CD4-positive, alpha-beta T cell (primary cell): Measurements from ENCODE around the gene REG3A. TPM values are rescaled to one million over a fixed set of nuclear protein-coding genes. Genes with fewer than 3 reads are reported as not detected.

Experiments used
- ATAC-seq: fragments of 200-7000 bp; cut with Tn5 transposase; one replicate; pipeline ENCODE4 v1.10.0; 2022; ENCODE audit warnings: mild to moderate bottlenecking; ENCODE audit not compliant: poor library complexity
- CTCF ChIA-PET: fragments of 350-600 bp; sonication (Branson Sonifier 250); formaldehyde crosslinking; loops from one replicate; lab custom pipeline; 2021; ENCODE audit warnings: antibody characterized with exemption, inconsistent platforms; lab: Charles Lee
- POLR2A ChIA-PET: fragments of 350-600 bp; sonication (Branson Sonifier 250); formaldehyde crosslinking; loops from one replicate; lab custom pipeline; 2021; ENCODE audit warnings: antibody characterized with exemption, inconsistent platforms; lab: Charles Lee
- DNase-seq, 14 experiments: peaks; one replicate each; pipeline ENCODE4 v3.0.0-alpha.2; 2013 to 2020; ENCODE audit warnings: mixed read lengths in 2 of 14
- H3K27ac ChIP-seq, 2 donors: one replicate each; pipeline versions ENCODE4 v1.5.1 to v1.7.0; 2013; ENCODE audit warnings: low read length in 2 of 2, low read depth in 1 of 2, mild to moderate bottlenecking in 1 of 2
- H3K27me3 ChIP-seq, 2 experiments: 1 replicate in 1 of 2; 2 replicates in 1 of 2; pipeline versions ENCODE4 v1.6.1 to v1.7.0; 2013; ENCODE audit warnings: low read length in 2 of 2, control low read depth in 1 of 2, mild to moderate bottlenecking in 1 of 2, moderate library complexity in 1 of 2; ENCODE audit not compliant: insufficient read depth in 2 of 2, control insufficient read depth in 1 of 2
- H3K36me3 ChIP-seq: one replicate; pipeline ENCODE4 v1.6.1; 2013; ENCODE audit warnings: low read length, control low read depth; ENCODE audit not compliant: insufficient read depth
- H3K4me1 ChIP-seq: one replicate; pipeline ENCODE4 v1.6.1; 2013; ENCODE audit warnings: low read length, control low read depth; ENCODE audit not compliant: insufficient read depth
- H3K4me3 ChIP-seq: one replicate; pipeline ENCODE4 v1.5.1; 2013; ENCODE audit warnings: mild to moderate bottlenecking, low read length, moderate library complexity
- H3K9me3 ChIP-seq, 2 experiments: 1 replicate in 1 of 2; 2 replicates in 1 of 2; pipeline versions ENCODE4 v1.6.1 to v1.7.0; 2013; ENCODE audit warnings: low read length in 2 of 2, mild to moderate bottlenecking in 2 of 2, control low read depth in 1 of 2, moderate library complexity in 1 of 2; ENCODE audit not compliant: control insufficient read depth in 1 of 2, insufficient read depth in 1 of 2
- H3K27ac Mint-ChIP-seq: one replicate; pipeline ENCODE4 v1.8.0; 2020; ENCODE audit warnings: mixed read lengths
- H3K27me3 Mint-ChIP-seq: one replicate; pipeline ENCODE4 v1.8.0; 2021; ENCODE audit warnings: mixed read lengths
- H3K36me3 Mint-ChIP-seq: one replicate; pipeline ENCODE4 v1.8.0; 2021; ENCODE audit warnings: low read depth, mixed read lengths
- H3K4me1 Mint-ChIP-seq: one replicate; pipeline ENCODE4 v1.8.0; 2021; ENCODE audit warnings: low read depth, mixed read lengths
- H3K4me3 Mint-ChIP-seq: one replicate; pipeline ENCODE4 v1.8.0; 2020; ENCODE audit warnings: mild to moderate bottlenecking, mixed read lengths
- H3K9me3 Mint-ChIP-seq: one replicate; pipeline ENCODE4 v1.8.0; 2020; ENCODE audit warnings: mixed read lengths
- CTCF ChIP-seq: fragments of 200-600 bp; IDR thresholded peaks from one replicate; pipeline ENCODE4 v1.8.0; 2022; ENCODE audit warnings: antibody characterized with exemption, mild to moderate bottlenecking
- intact Hi-C, 2 experiments: fragments of 100-400 bp; cut with DNase I in 1 of 2; cut with micrococcal nuclease in 1 of 2; formaldehyde crosslinking; loops; one replicate each; pipeline versions ENCODE4 v1.15.1 to v1.9.0; 2023 to 2025; cut with DNase I, micrococcal nuclease
- total RNA-seq, 174 experiments: library from RNA in 2 of 174; stranded (reverse) in 2 of 174; gene quantifications; one replicate each; pipeline ENCODE4 v1.2.3 and lab custom pipeline; 2021 to 2026

Gene REG3A
- total RNA-seq, 2 experiments from 2014 or later, result not detected

- no peak overlapping the region for H3K4me3 Mint-ChIP-seq
- H3K36me3 ChIP-seq, result no peaks in the 10 kb centered on the region
- H3K9me3 Mint-ChIP-seq, result peaks cover 6% of the 10 kb centered on the region
- no peaks in the 10 kb centered on the region for H3K27me3 Mint-ChIP-seq
- no peak for TF ChIP-seq CTCF
- H3K27me3 ChIP-seq, result no peaks in the 10 kb centered on the region
- H3K9me3 ChIP-seq, result peaks cover 0 to 10% of the 10 kb centered on the region in 2 experiments
- no peak overlapping the region for H3K27ac Mint-ChIP-seq
- H3K4me1 ChIP-seq, result no peaks in the 10 kb centered on the region
- H3K27ac ChIP-seq, result no peak overlapping the region
- CTCF ChIA-PET, result no interaction called here
- POLR2A ChIA-PET, result no interaction called here
- no peak for DNase-seq
- no peak for ATAC-seq
- intact Hi-C loops, result no loop called here
- no peak overlapping the region for H3K4me3 ChIP-seq
- no peaks in the 10 kb centered on the region for H3K4me1 Mint-ChIP-seq
- no peaks in the 10 kb centered on the region for H3K36me3 Mint-ChIP-seq
Observed at GRCh38 chr2:79138385-79138784, 21.2 kb downstream of the REG3A start.

GRCh38 chr2:79131687-79132086 lies 27.9 kb downstream of the REG3A start:
- H3K27me3 ChIP-seq, result no peaks in the 10 kb centered on the region
- no peaks in the 10 kb centered on the region for H3K4me1 ChIP-seq
- DNase-seq (no peak), ATAC-seq (no peak)
- H3K36me3 ChIP-seq, result no peaks in the 10 kb centered on the region
- no peak overlapping the region for H3K27ac Mint-ChIP-seq
- peaks cover 0 to 3% of the 10 kb centered on the region in 2 experiments for H3K9me3 ChIP-seq
- H3K27me3 Mint-ChIP-seq, result no peaks in the 10 kb centered on the region
- ChIA-PET POLR2A (no interaction called here), CTCF (no interaction called here)
- H3K9me3 Mint-ChIP-seq, result peaks cover 3% of the 10 kb centered on the region
- TF ChIP-seq CTCF, result no peak
- no peaks in the 10 kb centered on the region for H3K36me3 Mint-ChIP-seq
- no peak overlapping the region for H3K27ac ChIP-seq
- intact Hi-C loops, result no loop called here
- no peaks in the 10 kb centered on the region for H3K4me1 Mint-ChIP-seq
- H3K4me3 ChIP-seq, result no peak overlapping the region
- no peak overlapping the region for H3K4me3 Mint-ChIP-seq

- H3K36me3 Mint-ChIP-seq, result no peaks in the 10 kb centered on the region
- CTCF ChIA-PET, result no interaction called here
- POLR2A ChIA-PET, result no interaction called here
Observed at GRCh38 chr2:79129804-79130203, 29.7 kb downstream of the REG3A start.

More at GRCh38 chr2:79129804-79130203, 29.7 kb downstream of the REG3A start:
- Histone ChIP-seq H3K36me3 (no peaks in the 10 kb centered on the region), H3K27me3 (no peaks in the 10 kb centered on the region), H3K4me3 (no peak overlapping the region), H3K4me1 (no peaks in the 10 kb centered on the region), H3K9me3 (peaks cover 0 to 3% of the 10 kb centered on the region in 2 experiments), H3K27ac (no peak overlapping the region)
- Mint-ChIP-seq H3K27me3 (no peaks in the 10 kb centered on the region), H3K4me3 (no peak overlapping the region), H3K27ac (no peak overlapping the region), H3K9me3 (peaks cover 3% of the 10 kb centered on the region), H3K4me1 (no peaks in the 10 kb centered on the region)
- intact Hi-C loops, result no loop called here
- ATAC-seq (no peak), DNase-seq (no peak)
- TF ChIP-seq CTCF, result no peak
